ENCODE measurements around the gene RPL29. TPM values are rescaled to one million over a fixed set of nuclear protein-coding genes. Genes with fewer than 3 reads are reported as not detected.
A peak's percentile ranks its signal among the peaks of the same experiment; 100 is the strongest.

RPL29 gene
- total RNA-seq, 6 donors from 2014 or later, result 306 to 1,159 (median 770) TPM

GRCh38 chr3:51982838-51983577 lies 12.7 kb downstream of the RPL29 start, which contains the start of gene ACY1:
ACY1 (plus strand) TSS chr3:51983535; CDS start chr3:51984065, 530 bp downstream.
- Histone ChIP-seq H3K9me3 (no peaks in the 10 kb centered on the region), H3K36me3 (no peaks in the 10 kb centered on the region), H3K27ac (peak within 1 kb of the TSS; percentile 88 to 96 (median 93)), H3K27me3 (no peaks in the 10 kb centered on the region), H3K4me3 (peak within 1 kb of the TSS; percentile 59 to 67 (median 65)), H3K4me1 (peaks cover 19 to 33% (median 29%) of the 10 kb centered on the region in 4 donors)
- peak; percentile 88 to 99 for DNase-seq
- peak in 4 of 6 experiments; percentile 2 to 39 (median 20) for TF ChIP-seq CTCF (IDR thresholded peaks at IDR 0.05)
- peak; percentile 72 to 80 for TF ChIP-seq POLR2AphosphoS5 (IDR thresholded peaks at IDR 0.05)
- peak; percentile 9 to 84 (median 57) for TF ChIP-seq POLR2A (IDR thresholded peaks at IDR 0.05)
- TF ChIP-seq EP300 (IDR thresholded peaks at IDR 0.05), result no peak
- 0 to 1% methylated on average over 24 to 55 of the region's 68 CpGs for WGBS, 2 donors
- ATAC-seq (ENCODE audit: low FRiP score in 2 of 2), result peak; percentile 92 to 97

GRCh38 chr3:51982352-51982837 lies 13.3 kb downstream of the RPL29 start:
- peak; percentile 4 to 65 for ATAC-seq (ENCODE audit: low FRiP score in 2 of 2)
- 6 to 8% methylated on average over 4 of the region's 4 CpGs for WGBS, 2 donors
- Histone ChIP-seq H3K9me3 (no peaks in the 10 kb centered on the region), H3K27ac (peak overlapping the region; percentile 88 to 96 (median 93)), H3K36me3 (no peaks in the 10 kb centered on the region), H3K4me3 (peak overlapping the region; percentile 59 to 67 (median 65)), H3K4me1 (peaks cover 19 to 33% (median 29%) of the 10 kb centered on the region in 4 donors), H3K27me3 (no peaks in the 10 kb centered on the region)
- peak in 5 of 6 experiments; percentile 27 to 78 (median 53) for TF ChIP-seq CTCF (IDR thresholded peaks at IDR 0.05)
- TF ChIP-seq POLR2AphosphoS5 (IDR thresholded peaks at IDR 0.05), result no peak
- DNase-seq, result peak in 1 of 2 donors; percentile 50

GRCh38 chr3:51980253-51980652 lies 15.4 kb downstream of the RPL29 start:
- Histone ChIP-seq H3K27ac (peak overlapping the region in 2 of 4 donors; percentile 22 to 73), H3K4me1 (peaks cover 30 to 47% (median 40%) of the 10 kb centered on the region in 4 donors), H3K9me3 (no peaks in the 10 kb centered on the region), H3K4me3 (no peak overlapping the region), H3K36me3 (no peaks in the 10 kb centered on the region), H3K27me3 (no peaks in the 10 kb centered on the region)
- 98 to 100% methylated on average over 2 to 10 of the region's 10 CpGs for WGBS, 2 donors
- DNase-seq (no peak), ATAC-seq (ENCODE audit: low FRiP score in 2 of 2) (no peak)
- TF ChIP-seq EP300 (IDR thresholded peaks at IDR 0.05) (no peak), CTCF (IDR thresholded peaks at IDR 0.05) (no peak), POLR2A (IDR thresholded peaks at IDR 0.05) (no peak), POLR2AphosphoS5 (IDR thresholded peaks at IDR 0.05) (no peak)

GRCh38 chr3:51978143-51978502 lies 17.6 kb downstream of the RPL29 start:
- DNase-seq, result no peak
- H3K27ac ChIP-seq, result peak overlapping the region in 1 of 4 donors; percentile 13
- peaks cover 33 to 55% (median 42%) of the 10 kb centered on the region in 4 donors for H3K4me1 ChIP-seq
- H3K36me3 ChIP-seq, result no peaks in the 10 kb centered on the region
- TF ChIP-seq EP300 (IDR thresholded peaks at IDR 0.05), result no peak
- no peak for TF ChIP-seq CTCF (IDR thresholded peaks at IDR 0.05)
- TF ChIP-seq POLR2AphosphoS5 (IDR thresholded peaks at IDR 0.05), result no peak
- TF ChIP-seq POLR2A (IDR thresholded peaks at IDR 0.05), result no peak
- no peaks in the 10 kb centered on the region for H3K9me3 ChIP-seq
- 79 to 91% methylated on average over 4 of the region's 4 CpGs for WGBS, 2 donors
- no peaks in the 10 kb centered on the region for H3K27me3 ChIP-seq
- H3K4me3 ChIP-seq, result no peak overlapping the region
- no peak for ATAC-seq (ENCODE audit: low FRiP score in 2 of 2)

All from upper lobe of left lung (tissue), 6 donors.